GM19193 (cell line): ENCODE results near the gene TRIM15.

Experiments used
- POLR2A ChIP-seq: IDR thresholded peaks from 4 replicates; pipeline ENCODE4 v1.6.1; 2011; ENCODE audit not compliant: insufficient read depth, insufficient read length; ENCODE audit errors: extremely low read depth

TRIM15 gene

GRCh38 chr6:30198166-30199084 lies 35.1 kb downstream of the TRIM15 start:
- no peak for TF ChIP-seq POLR2A

- TF ChIP-seq POLR2A, result no peak
These were observed 37.4 kb downstream of the TRIM15 start for GRCh38 chr6:30200551-30201281.

GRCh38 chr6:30202366-30202765 lies 39.0 kb downstream of the TRIM15 start:
- TF ChIP-seq POLR2A, result no peak

- TF ChIP-seq POLR2A, result no peak
These were observed 40.8 kb downstream of the TRIM15 start for GRCh38 chr6:30204116-30204515.

- TF ChIP-seq POLR2A, result no peak
These were observed 42.8 kb downstream of the TRIM15 start for GRCh38 chr6:30206152-30206551.

- no peak for TF ChIP-seq POLR2A
These were observed 43.7 kb downstream of the TRIM15 start for GRCh38 chr6:30206799-30207618.

GRCh38 chr6:30207619-30208295 lies 44.4 kb downstream of the TRIM15 start:
- TF ChIP-seq POLR2A, result no peak

- TF ChIP-seq POLR2A, result no peak
These were observed 48.0 kb downstream of the TRIM15 start for GRCh38 chr6:30211306-30211705.

GRCh38 chr6:30211899-30212298 lies 48.6 kb downstream of the TRIM15 start:
- no peak for TF ChIP-seq POLR2A

GRCh38 chr6:30212865-30213666 lies 49.7 kb downstream of the TRIM15 start, which contains the start of gene TRIM26:
Gene TRIM26 (minus strand): TSS chr6:30213406. CDS start chr6:30199103, 14,303 bp downstream.
- peak; percentile 89 for TF ChIP-seq POLR2A

GRCh38 chr6:30213667-30213956 lies 50.3 kb downstream of the TRIM15 start:
- TF ChIP-seq POLR2A, result no peak

- TF ChIP-seq POLR2A, result peak; percentile 86
These were observed 50.8 kb downstream of the TRIM15 start for GRCh38 chr6:30213957-30214656.

- no peak for TF ChIP-seq POLR2A
These were observed 51.3 kb downstream of the TRIM15 start for GRCh38 chr6:30214657-30214982.
